AG04450 (cell line): ENCODE data around the gene RAB3IP. TPM values are rescaled to one million over a fixed set of nuclear protein-coding genes. Genes with fewer than 3 reads are reported as not detected.

Experiments used
- CTCF ChIA-PET: fragments of 300-600, 350-600 bp; formaldehyde crosslinking; extraction: SDS; loops from one replicate; lab custom pipeline; 2022; ENCODE audit warnings: antibody characterized with exemption, inconsistent platforms; lab: Charles Lee
- POLR2A ChIA-PET: fragments of 350-600 bp; formaldehyde crosslinking; extraction: SDS; loops from one replicate; lab custom pipeline; 2021; ENCODE audit warnings: antibody characterized with exemption, inconsistent platforms; lab: Yijun Ruan, JAX
- DNase-seq: peaks from one replicate; pipeline ENCODE4 v3.0.0-alpha.2; 2011; ENCODE audit warnings: low read depth, low spot score
- H3K27ac ChIP-seq: one replicate; pipeline ENCODE4 v1.5.1; 2012; ENCODE audit warnings: low read depth, low read length, control low read depth
- H3K27me3 ChIP-seq: one replicate; pipeline ENCODE4 v1.6.0; 2012; ENCODE audit warnings: low read length; ENCODE audit not compliant: control insufficient read depth, insufficient read depth
- H3K4me3 ChIP-seq: 2 replicates; pipeline ENCODE4 v1.5.1; 2011; ENCODE audit warnings: mild to moderate bottlenecking, low read depth, low read length, control low read depth
- H3K9me3 ChIP-seq: 2 replicates; pipeline ENCODE4 v1.5.1; 2012; ENCODE audit warnings: low read length; ENCODE audit not compliant: control insufficient read depth, insufficient read depth
- polyA minus RNA-seq: library from RNA; depleted of rRNA, polyadenylated mRNA; stranded (reverse); fragments of >200 nt; gene quantifications from 2 replicates; pipeline ENCODE4 v1.2.3, GENCODE V29; 2011; rRNA and poly(A)+ RNA removed
- polyA plus RNA-seq: library from polyadenylated mRNA; depleted of rRNA; stranded (reverse); fragments of >200 nt; gene quantifications from 2 replicates; pipeline ENCODE4 v1.2.3, GENCODE V29; 2011; rRNA removed
- TF ChIP-seq, protein P1 (sequence below): IDR thresholded peaks from 2 replicates; pipeline ENCODE4 v1.5.1; 2011; ENCODE audit warnings: low read depth, low read length, control low read depth, inconsistent platforms

Gene RAB3IP, protein sequence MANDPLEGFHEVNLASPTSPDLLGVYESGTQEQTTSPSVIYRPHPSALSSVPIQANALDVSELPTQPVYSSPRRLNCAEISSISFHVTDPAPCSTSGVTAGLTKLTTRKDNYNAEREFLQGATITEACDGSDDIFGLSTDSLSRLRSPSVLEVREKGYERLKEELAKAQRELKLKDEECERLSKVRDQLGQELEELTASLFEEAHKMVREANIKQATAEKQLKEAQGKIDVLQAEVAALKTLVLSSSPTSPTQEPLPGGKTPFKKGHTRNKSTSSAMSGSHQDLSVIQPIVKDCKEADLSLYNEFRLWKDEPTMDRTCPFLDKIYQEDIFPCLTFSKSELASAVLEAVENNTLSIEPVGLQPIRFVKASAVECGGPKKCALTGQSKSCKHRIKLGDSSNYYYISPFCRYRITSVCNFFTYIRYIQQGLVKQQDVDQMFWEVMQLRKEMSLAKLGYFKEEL
- polyA plus RNA-seq (2.6 and 3.1 TPM in 2 replicates), polyA minus RNA-seq (2.2 and 4.0 TPM in 2 replicates)

DNA sequence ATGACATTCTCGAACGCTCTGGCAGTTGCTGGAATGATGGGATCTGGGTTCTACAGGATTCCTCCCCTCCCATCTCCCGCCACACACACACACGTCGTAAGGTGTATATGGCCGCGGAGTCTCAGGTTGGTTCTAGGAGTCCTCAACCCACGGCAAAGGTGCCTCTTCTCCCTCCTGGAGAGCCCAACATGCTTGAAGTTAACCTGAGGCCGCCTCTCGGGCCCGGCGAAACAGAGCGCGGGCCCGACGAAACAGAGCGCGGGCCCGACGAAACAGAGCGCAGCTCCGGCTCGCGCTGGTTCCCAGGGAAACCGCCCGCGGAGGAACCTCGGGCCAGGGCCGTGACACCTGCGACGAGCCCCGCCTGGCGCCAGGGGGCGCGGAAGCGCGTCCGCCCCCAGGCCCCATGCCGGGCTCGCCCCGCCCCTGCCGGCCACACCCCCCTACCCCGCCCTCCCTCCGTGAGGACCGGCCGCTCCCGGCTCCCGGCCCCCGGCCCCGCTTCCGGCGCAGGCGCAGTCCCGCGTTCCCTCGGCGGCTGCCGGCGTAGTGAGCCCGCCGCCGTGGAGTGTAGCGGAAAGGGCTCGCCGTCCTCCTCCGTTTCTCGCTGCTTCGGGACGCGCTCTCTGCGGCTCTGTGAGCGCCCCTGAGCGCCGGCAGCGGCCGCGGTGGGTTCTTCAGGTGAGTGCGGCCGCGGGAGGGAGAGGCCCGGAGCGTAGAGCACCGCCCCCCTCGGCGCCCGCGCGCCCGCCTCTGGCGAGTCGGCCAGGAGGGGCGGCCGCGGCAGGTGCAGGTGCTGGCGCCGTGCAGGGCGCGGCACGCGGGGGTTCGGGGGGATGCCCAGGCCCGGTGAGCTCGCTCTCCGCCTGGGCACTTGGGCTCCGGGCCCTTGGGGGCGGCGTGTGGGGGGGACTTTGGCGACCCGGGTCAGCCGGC, at the start of gene RAB3IP:
Gene RAB3IP (plus strand): TSS at position 510 of the 936 bp plus-strand sequence. CDS start 16,549 bp downstream, outside the sequence.
- peak; percentile 30 for DNase-seq
- no peak within 1 kb of the TSS for H3K27ac ChIP-seq
- peaks cover 29% of the 10 kb centered on the region for H3K27me3 ChIP-seq
- CTCF ChIA-PET, result interaction anchor here (0.7 to 3.4 kb wide), 5 partner anchors 13 to 99 kb away, joined by 3 to 14 read pairs (median 4); no protein-coding TSS in a partner anchor
- no peaks in the 10 kb centered on the region; the same call in 1 of the 2 replicates for H3K9me3 ChIP-seq
- peak within 1 kb of the TSS; percentile 66 for H3K4me3 ChIP-seq
- TF ChIP-seq, protein P1, sequence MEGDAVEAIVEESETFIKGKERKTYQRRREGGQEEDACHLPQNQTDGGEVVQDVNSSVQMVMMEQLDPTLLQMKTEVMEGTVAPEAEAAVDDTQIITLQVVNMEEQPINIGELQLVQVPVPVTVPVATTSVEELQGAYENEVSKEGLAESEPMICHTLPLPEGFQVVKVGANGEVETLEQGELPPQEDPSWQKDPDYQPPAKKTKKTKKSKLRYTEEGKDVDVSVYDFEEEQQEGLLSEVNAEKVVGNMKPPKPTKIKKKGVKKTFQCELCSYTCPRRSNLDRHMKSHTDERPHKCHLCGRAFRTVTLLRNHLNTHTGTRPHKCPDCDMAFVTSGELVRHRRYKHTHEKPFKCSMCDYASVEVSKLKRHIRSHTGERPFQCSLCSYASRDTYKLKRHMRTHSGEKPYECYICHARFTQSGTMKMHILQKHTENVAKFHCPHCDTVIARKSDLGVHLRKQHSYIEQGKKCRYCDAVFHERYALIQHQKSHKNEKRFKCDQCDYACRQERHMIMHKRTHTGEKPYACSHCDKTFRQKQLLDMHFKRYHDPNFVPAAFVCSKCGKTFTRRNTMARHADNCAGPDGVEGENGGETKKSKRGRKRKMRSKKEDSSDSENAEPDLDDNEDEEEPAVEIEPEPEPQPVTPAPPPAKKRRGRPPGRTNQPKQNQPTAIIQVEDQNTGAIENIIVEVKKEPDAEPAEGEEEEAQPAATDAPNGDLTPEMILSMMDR, result peak; percentile 45; the same call in 1 of the 2 replicates
- POLR2A ChIA-PET, result no interaction called here

DNA sequence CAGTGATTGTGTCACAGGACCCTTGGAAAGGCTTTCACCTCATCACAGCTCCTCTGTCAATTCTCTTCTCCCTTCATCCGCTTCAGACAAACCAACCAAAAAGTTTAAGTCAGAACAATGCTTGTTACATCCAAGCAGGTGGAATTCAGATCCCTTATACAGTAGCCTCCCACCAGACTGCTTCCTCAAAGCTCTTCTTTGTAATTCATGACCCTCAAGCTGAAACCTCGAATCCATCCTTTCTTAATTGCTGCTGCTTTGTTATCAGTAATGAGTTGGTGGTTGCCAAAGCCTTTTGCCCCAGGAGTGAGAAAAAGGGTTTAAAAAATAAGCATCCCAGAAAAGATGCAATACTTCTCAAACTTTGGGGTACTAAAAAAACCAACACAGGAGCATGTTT, 49.0 kb upstream of the RAB3IP start:
- ChIA-PET POLR2A (no interaction called here), CTCF (no interaction called here)
- no peak for DNase-seq
- no peak overlapping the region for H3K4me3 ChIP-seq
- TF ChIP-seq, protein P1, result no peak
- H3K9me3 ChIP-seq, result no peaks in the 10 kb centered on the region
- no peak overlapping the region for H3K27ac ChIP-seq
- no peaks in the 10 kb centered on the region for H3K27me3 ChIP-seq

DNA sequence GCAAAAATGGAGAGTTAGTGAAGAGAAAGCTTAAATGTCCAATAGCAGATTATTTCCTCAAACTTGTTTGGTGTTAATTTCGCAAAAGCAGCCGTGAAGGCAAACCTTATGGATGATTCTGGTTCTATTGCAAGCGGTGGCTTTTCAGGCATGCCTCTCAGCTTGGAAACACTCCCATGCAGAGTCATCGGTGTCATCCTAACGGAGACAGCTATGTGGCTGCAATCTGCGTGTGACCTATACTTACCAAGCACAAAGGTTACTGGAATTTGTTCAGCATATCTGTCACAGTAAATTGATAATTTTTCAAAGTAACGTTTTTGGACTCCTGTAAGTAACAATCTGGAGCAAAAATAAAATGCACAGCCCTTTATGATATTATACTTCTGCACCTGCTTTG, 44.5 kb upstream of the RAB3IP start:
- H3K27me3 ChIP-seq, result no peaks in the 10 kb centered on the region
- H3K9me3 ChIP-seq, result no peaks in the 10 kb centered on the region
- no peak overlapping the region for H3K27ac ChIP-seq
- POLR2A ChIA-PET, result no interaction called here
- no peak overlapping the region for H3K4me3 ChIP-seq
- TF ChIP-seq, protein P1, result no peak
- CTCF ChIA-PET, result no interaction called here
- no peak for DNase-seq

DNA sequence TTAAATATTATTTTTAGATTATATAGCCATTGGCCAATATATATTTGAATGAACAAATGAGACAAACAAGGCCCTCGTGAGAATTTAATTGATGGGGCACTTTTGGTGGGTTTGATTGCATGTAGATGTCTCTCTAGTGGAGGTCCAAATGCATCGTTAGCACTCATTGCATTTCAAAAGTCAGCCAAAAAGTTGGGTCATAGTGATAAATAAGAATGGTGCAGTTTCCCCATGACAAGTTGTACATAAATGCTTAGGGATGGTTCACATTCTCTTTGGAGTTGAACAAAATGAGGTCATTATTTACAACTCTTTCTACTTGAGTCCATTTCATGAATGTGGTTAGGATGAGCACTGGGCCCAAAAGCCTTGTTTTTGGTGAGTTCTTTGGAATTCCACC, 40.6 kb upstream of the RAB3IP start:
- Histone ChIP-seq H3K9me3 (no peaks in the 10 kb centered on the region), H3K27me3 (no peaks in the 10 kb centered on the region), H3K27ac (no peak overlapping the region), H3K4me3 (no peak overlapping the region)
- TF ChIP-seq, protein P1, result no peak
- ChIA-PET CTCF (no interaction called here), POLR2A (no interaction called here)
- no peak for DNase-seq
